ENCODE results near the gene TAF8.

DNA sequence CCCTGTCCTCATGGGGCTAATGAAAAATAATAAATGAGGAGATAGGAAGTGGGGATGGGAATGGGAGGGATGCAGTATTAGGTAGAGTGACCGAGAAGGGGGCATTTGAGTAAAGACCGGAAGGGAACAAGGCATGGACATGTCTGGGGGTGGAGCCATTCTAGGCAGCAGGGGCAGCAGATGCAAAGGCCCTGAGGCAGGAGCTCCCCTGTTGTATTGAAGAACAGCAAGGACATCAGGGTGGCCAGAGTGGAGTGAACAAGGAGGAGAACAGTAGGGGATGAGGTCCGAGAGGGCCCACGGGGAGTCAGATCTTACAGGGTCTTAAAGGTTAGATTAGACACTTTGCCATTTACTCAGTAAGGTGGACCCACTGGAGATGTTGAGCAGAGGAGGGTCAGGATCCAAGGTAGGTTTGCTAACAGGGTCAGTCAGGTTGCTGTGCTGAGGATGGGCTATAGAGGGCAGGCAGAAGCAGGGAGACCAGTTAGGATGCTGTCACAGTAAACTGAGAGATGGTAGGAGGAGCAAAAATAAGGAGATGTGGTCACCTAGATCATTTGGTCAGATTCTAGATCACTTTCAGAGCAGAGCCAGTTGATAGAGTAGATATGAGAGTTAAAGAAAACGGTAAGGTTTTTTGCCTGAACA lies 18.7 kb downstream of the TAF8 start:
- TF ChIP-seq, protein P1, sequence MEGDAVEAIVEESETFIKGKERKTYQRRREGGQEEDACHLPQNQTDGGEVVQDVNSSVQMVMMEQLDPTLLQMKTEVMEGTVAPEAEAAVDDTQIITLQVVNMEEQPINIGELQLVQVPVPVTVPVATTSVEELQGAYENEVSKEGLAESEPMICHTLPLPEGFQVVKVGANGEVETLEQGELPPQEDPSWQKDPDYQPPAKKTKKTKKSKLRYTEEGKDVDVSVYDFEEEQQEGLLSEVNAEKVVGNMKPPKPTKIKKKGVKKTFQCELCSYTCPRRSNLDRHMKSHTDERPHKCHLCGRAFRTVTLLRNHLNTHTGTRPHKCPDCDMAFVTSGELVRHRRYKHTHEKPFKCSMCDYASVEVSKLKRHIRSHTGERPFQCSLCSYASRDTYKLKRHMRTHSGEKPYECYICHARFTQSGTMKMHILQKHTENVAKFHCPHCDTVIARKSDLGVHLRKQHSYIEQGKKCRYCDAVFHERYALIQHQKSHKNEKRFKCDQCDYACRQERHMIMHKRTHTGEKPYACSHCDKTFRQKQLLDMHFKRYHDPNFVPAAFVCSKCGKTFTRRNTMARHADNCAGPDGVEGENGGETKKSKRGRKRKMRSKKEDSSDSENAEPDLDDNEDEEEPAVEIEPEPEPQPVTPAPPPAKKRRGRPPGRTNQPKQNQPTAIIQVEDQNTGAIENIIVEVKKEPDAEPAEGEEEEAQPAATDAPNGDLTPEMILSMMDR (IDR thresholded peaks at IDR 0.05) = no peak
- TF ChIP-seq POLR2AphosphoS5 (IDR thresholded peaks at IDR 0.05; ENCODE audit: insufficient read depth in 1 of 2, low read depth in 1 of 2) = no peak
